ENCODE data around the gene STOML1.

- TF ChIP-seq CTCF (IDR thresholded peaks at IDR 0.05; ENCODE audit: low read depth, low read length): no peak
- TF ChIP-seq EZH2phosphoT487 (IDR thresholded peaks at IDR 0.05; ENCODE audit: low read depth): no peak
Measured at GRCh38 chr15:73994413-73994883, 2.4 kb upstream of the STOML1 start, which contains the start of gene PML.

Measured in OCI-LY3 (cell line).